Ascending aorta (tissue), 2 donors: ENCODE data around the gene MRPL41. TPM values are rescaled to one million over a fixed set of nuclear protein-coding genes. Genes with fewer than 3 reads are reported as not detected.
"Not testable (repeated sequence)": the region's sequence is repeated elsewhere in the genome, so short reads cannot be mapped to it uniquely, and the experiment has no call there.

Source experiments
- DNase-seq, 2 donors: peaks; one replicate each; pipeline ENCODE4 v3.0.0-alpha.2; 2019; ENCODE audit warnings: low spot score in 2 of 2
- H3K27ac ChIP-seq, 2 donors: fragments of 200-600 bp; sonication (generic); one replicate each; pipeline ENCODE4 v1.5.1; 2016 to 2017; ENCODE audit warnings: mild to moderate bottlenecking in 1 of 2
- H3K27me3 ChIP-seq: fragments of 200-600 bp; sonication (generic); one replicate; pipeline ENCODE4 v1.5.1; 2017
- H3K36me3 ChIP-seq, 2 donors: fragments of 200-600 bp; sonication (generic); one replicate each; pipeline ENCODE4 v1.5.1; 2016
- H3K4me1 ChIP-seq, 2 donors: fragments of 200-600 bp; sonication (generic); one replicate each; pipeline ENCODE4 v1.5.1; 2016 to 2017; ENCODE audit warnings: mild to moderate bottlenecking in 1 of 2
- H3K4me3 ChIP-seq, 2 donors: fragments of 200-600 bp; sonication (generic); one replicate each; pipeline ENCODE4 v1.5.1; 2016 to 2017; ENCODE audit warnings: mild to moderate bottlenecking in 1 of 2
- H3K9me3 ChIP-seq, 2 donors: fragments of 200-600 bp; sonication (generic); one replicate each; pipeline ENCODE4 v1.5.1; 2016
- intact Hi-C: fragments of 100-400 bp; cut with DNase I; formaldehyde crosslinking; loops from one replicate; pipeline ENCODE4 v1.15.1; 2023
- total RNA-seq: library from RNA; depleted of rRNA; stranded (reverse); fragments of >200 nt; gene quantifications from one replicate; pipeline ENCODE4 v1.1.0, GENCODE V29; 2016
- TF ChIP-seq, protein P1 (sequence below), 3 experiments: fragments of 200-600 bp in 2 of 3; fragments of 450-650 bp in 1 of 3; sonication (generic) in 2 of 3; IDR thresholded peaks; one replicate each; pipeline ENCODE4 v1.5.1; 2016 to 2019; ENCODE audit warnings: antibody characterized with exemption in 3 of 3, mild to moderate bottlenecking in 1 of 3, moderate library complexity in 1 of 3

MRPL41 gene
- total RNA-seq, 1 donor from 2014 or later: 121 TPM

GRCh38 chr9:137555179-137555578 lies 3.5 kb downstream of the MRPL41 start:
- H3K4me3 ChIP-seq: no peak overlapping the region
- TF ChIP-seq, protein P1, sequence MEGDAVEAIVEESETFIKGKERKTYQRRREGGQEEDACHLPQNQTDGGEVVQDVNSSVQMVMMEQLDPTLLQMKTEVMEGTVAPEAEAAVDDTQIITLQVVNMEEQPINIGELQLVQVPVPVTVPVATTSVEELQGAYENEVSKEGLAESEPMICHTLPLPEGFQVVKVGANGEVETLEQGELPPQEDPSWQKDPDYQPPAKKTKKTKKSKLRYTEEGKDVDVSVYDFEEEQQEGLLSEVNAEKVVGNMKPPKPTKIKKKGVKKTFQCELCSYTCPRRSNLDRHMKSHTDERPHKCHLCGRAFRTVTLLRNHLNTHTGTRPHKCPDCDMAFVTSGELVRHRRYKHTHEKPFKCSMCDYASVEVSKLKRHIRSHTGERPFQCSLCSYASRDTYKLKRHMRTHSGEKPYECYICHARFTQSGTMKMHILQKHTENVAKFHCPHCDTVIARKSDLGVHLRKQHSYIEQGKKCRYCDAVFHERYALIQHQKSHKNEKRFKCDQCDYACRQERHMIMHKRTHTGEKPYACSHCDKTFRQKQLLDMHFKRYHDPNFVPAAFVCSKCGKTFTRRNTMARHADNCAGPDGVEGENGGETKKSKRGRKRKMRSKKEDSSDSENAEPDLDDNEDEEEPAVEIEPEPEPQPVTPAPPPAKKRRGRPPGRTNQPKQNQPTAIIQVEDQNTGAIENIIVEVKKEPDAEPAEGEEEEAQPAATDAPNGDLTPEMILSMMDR (IDR thresholded peaks at IDR 0.05): no peak
- no peak overlapping the region for H3K27ac ChIP-seq
- H3K36me3 ChIP-seq: peaks cover 25 to 45% of the 10 kb centered on the region in 2 donors
- intact Hi-C loops: no loop called here
- H3K27me3 ChIP-seq: no peaks in the 10 kb centered on the region
- H3K9me3 ChIP-seq: no peaks in the 10 kb centered on the region
- DNase-seq: no peak
- no peaks in the 10 kb centered on the region for H3K4me1 ChIP-seq

GRCh38 chr9:137556069-137556838 lies 4.6 kb downstream of the MRPL41 start:
- Histone ChIP-seq H3K27ac (no peak overlapping the region), H3K4me3 (no peak overlapping the region), H3K27me3 (no peaks in the 10 kb centered on the region), H3K4me1 (no peaks in the 10 kb centered on the region), H3K9me3 (no peaks in the 10 kb centered on the region), H3K36me3 (peaks cover 25 to 46% of the 10 kb centered on the region in 2 donors)
- no peak for DNase-seq
- TF ChIP-seq, protein P1 (IDR thresholded peaks at IDR 0.05): no peak
- intact Hi-C loops: no loop called here

- Histone ChIP-seq H3K4me1 (no peaks in the 10 kb centered on the region), H3K36me3 (peaks cover 36 to 46% of the 10 kb centered on the region in 2 donors), H3K27ac (no peak overlapping the region), H3K9me3 (no peaks in the 10 kb centered on the region), H3K4me3 (no peak overlapping the region), H3K27me3 (no peaks in the 10 kb centered on the region)
- TF ChIP-seq, protein P1 (IDR thresholded peaks at IDR 0.05): no peak
- intact Hi-C loops: no loop called here
- DNase-seq: no peak
Observed at GRCh38 chr9:137558127-137558526, 6.4 kb downstream of the MRPL41 start.

DNA sequence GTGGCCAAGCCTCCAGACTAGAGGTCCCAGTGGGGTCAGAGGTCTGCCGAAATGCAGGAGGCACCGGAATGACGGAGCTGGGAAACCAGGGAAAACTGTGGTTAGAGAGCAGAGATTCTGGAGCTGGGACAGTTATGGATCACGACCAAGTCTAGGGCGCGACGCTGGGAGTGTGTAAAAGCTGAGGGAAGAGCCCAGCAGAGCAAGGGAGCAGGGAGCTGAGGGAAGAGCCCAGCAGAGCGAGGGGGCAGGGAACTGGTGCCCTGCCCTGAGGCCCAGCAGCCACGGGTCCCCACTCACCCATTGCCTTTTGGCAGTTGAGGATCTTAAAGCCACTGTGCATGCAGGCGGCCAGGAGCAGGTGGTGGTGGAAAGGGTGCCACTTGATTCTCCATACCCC lies 12.5 kb downstream of the MRPL41 start:
- Histone ChIP-seq H3K4me1 (no peaks in the 10 kb centered on the region), H3K27me3 (no peaks in the 10 kb centered on the region), H3K36me3 (peaks cover 24 to 33% of the 10 kb centered on the region in 2 donors), H3K27ac (no peak overlapping the region), H3K4me3 (no peak overlapping the region), H3K9me3 (no peaks in the 10 kb centered on the region)
- TF ChIP-seq, protein P1 (IDR thresholded peaks at IDR 0.05): no peak
- intact Hi-C loops: no loop called here
- DNase-seq: no peak

DNA sequence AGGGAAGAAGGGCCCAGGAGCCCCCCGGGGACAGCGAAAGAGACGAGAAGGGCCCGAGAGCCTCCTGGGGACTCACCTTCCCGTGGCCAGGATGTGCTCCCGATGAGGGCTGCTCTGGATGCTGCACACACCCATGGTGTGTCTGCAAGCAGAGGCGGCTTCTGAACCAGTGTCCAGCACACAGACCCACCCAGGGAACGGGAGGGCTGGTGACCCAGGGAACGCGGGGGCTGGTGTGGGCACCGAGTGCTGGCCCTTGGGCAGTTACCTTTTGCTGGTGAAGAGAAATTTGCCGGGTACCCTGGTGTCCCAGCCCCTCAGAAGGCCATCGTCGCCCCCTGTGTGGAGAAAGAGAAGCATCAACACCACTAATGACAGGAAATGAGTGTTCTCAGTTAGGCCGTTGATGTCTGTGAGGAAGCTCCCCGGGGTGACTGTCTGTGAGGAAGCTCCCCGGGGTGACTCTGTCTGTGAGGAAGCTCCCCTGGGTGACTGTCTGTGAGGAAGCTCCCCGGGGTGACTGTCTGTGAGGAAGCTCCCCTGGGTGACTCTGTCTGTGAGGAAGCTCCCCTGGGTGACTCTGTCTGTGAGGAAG lies 13.2 kb downstream of the MRPL41 start:
- DNase-seq: no peak
- Histone ChIP-seq H3K27me3 (no peaks in the 10 kb centered on the region), H3K36me3 (peaks cover 21 to 31% of the 10 kb centered on the region in 2 donors), H3K27ac (no peak overlapping the region), H3K9me3 (no peaks in the 10 kb centered on the region), H3K4me3 (no peak overlapping the region), H3K4me1 (no peaks in the 10 kb centered on the region)
- intact Hi-C loops: no loop called here
- TF ChIP-seq, protein P1 (IDR thresholded peaks at IDR 0.05): no peak

GRCh38 chr9:137568445-137568844 lies 16.8 kb downstream of the MRPL41 start:
- H3K27ac ChIP-seq, H3K9me3 ChIP-seq, intact Hi-C loops, H3K4me1 ChIP-seq, H3K27me3 ChIP-seq, DNase-seq, H3K4me3 ChIP-seq: not testable (repeated sequence)
- peaks cover 29 to 31% of the 10 kb centered on the region in 2 donors for H3K36me3 ChIP-seq
